MM.1S (cell line): Measurements from ENCODE around the gene ARID4A.

Experiments
- DNase-seq: peaks from one replicate; pipeline ENCODE4 v3.0.0-alpha.2; 2015
- H2AFZ ChIP-seq: fragments of 300-600 bp; sonication (generic); 2 replicates; pipeline ENCODE4 v1.6.0; 2016; ENCODE audit warnings: antibody characterized with exemption, low read length
- H3F3A ChIP-seq: fragments of 300-600 bp; sonication (generic); 2 replicates; pipeline ENCODE4 v1.6.1; 2016; ENCODE audit warnings: mild to moderate bottlenecking, antibody characterized with exemption, low read length, moderate library complexity, mixed read lengths; ENCODE audit not compliant: insufficient read depth
- H3K27ac ChIP-seq: fragments of 300-600 bp; sonication (generic); 2 replicates; pipeline ENCODE4 v1.5.1; 2016; ENCODE audit warnings: mild to moderate bottlenecking, low read length
- H3K27me3 ChIP-seq: fragments of 300-600 bp; sonication (generic); replicated peaks from 2 replicates; pipeline ENCODE4 v1.6.0; 2016; ENCODE audit warnings: low read length; ENCODE audit not compliant: insufficient read depth
- H3K36me3 ChIP-seq: fragments of 300-600 bp; sonication (generic); replicated peaks from 2 replicates; pipeline ENCODE4 v1.6.1; 2016; ENCODE audit warnings: mild to moderate bottlenecking, low read length, mixed read lengths; ENCODE audit not compliant: insufficient read depth
- H3K4me1 ChIP-seq: fragments of 300-600 bp; sonication (generic); 2 replicates; pipeline ENCODE4 v1.6.1; 2016; ENCODE audit warnings: low read length, mixed read lengths
- H3K4me2 ChIP-seq: fragments of 300-600 bp; sonication (generic); 2 replicates; pipeline ENCODE4 v1.6.0; 2016; ENCODE audit warnings: low read depth, low read length
- H3K4me3 ChIP-seq: fragments of 300-600 bp; sonication (generic); 2 replicates; pipeline ENCODE4 v1.5.1; 2016; ENCODE audit warnings: low read length, mixed read lengths
- H3K79me2 ChIP-seq: fragments of 300-600 bp; sonication (generic); 2 replicates; pipeline ENCODE4 v1.6.1; 2016; ENCODE audit warnings: mixed run types, low read length, mixed read lengths
- H3K9ac ChIP-seq: fragments of 300-600 bp; sonication (generic); 2 replicates; pipeline ENCODE4 v1.6.1; 2016; ENCODE audit warnings: low read length, mixed read lengths
- H3K9me2 ChIP-seq: fragments of 300-600 bp; sonication (generic); replicated peaks from 2 replicates; pipeline ENCODE4 v1.6.1; 2016; ENCODE audit warnings: mild to moderate bottlenecking, low read length, mixed read lengths; ENCODE audit not compliant: insufficient read depth
- H3K9me3 ChIP-seq: fragments of 300-600 bp; sonication (generic); replicated peaks from 2 replicates; pipeline ENCODE4 v1.6.1; 2016; ENCODE audit warnings: mild to moderate bottlenecking, low read length, mixed read lengths; ENCODE audit not compliant: insufficient read depth
- H4K20me1 ChIP-seq: fragments of 300-600 bp; sonication (generic); 2 replicates; pipeline ENCODE4 v1.6.1; 2016; ENCODE audit warnings: mild to moderate bottlenecking, low read length, moderate library complexity, mixed read lengths; ENCODE audit not compliant: insufficient read depth
- EZH2 ChIP-seq: fragments of 300-600 bp; sonication (generic); optimal IDR thresholded peaks from 2 replicates; pipeline ENCODE3; 2017; ENCODE audit warnings: low read depth, mild to moderate bottlenecking, antibody characterized with exemption, low read length, mixed read lengths
- EZH2phosphoT487 ChIP-seq: fragments of 300-600 bp; sonication (generic); IDR thresholded peaks from 2 replicates; pipeline ENCODE4 v1.6.1; 2018; ENCODE audit warnings: antibody characterized with exemption, low read length
- TF ChIP-seq, protein P1 (sequence below): fragments of 300-600 bp; sonication (generic); IDR thresholded peaks from 2 replicates; pipeline ENCODE4 v1.5.1; 2016; ENCODE audit warnings: antibody characterized with exemption, low read length, mixed read lengths

The ARID4A gene

DNA sequence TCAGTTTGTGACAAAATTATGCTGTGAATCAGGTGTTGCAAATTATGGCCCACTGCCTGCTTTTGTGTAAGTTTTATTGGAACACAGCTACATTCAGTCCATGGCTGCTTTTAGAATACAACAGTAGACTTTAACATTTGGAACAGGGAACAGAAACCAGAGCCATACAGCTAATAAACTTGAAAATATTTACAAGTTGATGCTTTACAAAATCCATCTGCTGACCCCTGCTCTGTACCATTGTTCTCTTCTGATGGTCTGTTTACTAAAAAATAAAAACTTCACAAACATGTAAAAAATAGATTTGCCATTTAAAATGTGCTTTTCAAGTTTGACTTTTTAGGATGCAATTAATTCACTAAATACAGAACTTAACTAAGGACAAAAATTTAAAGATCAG is 33.0 kb upstream of the ARID4A start:
- no peaks in the 10 kb centered on the region for H3K27me3 ChIP-seq
- H3F3A ChIP-seq = no peaks in the 10 kb centered on the region
- no peak overlapping the region for H2AFZ ChIP-seq
- no peak overlapping the region for H3K27ac ChIP-seq
- H3K79me2 ChIP-seq = peaks cover 22% of the 10 kb centered on the region
- H3K9me3 ChIP-seq = no peaks in the 10 kb centered on the region
- TF ChIP-seq, protein P1, sequence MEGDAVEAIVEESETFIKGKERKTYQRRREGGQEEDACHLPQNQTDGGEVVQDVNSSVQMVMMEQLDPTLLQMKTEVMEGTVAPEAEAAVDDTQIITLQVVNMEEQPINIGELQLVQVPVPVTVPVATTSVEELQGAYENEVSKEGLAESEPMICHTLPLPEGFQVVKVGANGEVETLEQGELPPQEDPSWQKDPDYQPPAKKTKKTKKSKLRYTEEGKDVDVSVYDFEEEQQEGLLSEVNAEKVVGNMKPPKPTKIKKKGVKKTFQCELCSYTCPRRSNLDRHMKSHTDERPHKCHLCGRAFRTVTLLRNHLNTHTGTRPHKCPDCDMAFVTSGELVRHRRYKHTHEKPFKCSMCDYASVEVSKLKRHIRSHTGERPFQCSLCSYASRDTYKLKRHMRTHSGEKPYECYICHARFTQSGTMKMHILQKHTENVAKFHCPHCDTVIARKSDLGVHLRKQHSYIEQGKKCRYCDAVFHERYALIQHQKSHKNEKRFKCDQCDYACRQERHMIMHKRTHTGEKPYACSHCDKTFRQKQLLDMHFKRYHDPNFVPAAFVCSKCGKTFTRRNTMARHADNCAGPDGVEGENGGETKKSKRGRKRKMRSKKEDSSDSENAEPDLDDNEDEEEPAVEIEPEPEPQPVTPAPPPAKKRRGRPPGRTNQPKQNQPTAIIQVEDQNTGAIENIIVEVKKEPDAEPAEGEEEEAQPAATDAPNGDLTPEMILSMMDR = no peak
- TF ChIP-seq EZH2phosphoT487 = no peak
- TF ChIP-seq EZH2 = no peak
- no peak overlapping the region for H3K9ac ChIP-seq
- no peak overlapping the region for H3K4me3 ChIP-seq
- H3K36me3 ChIP-seq = no peaks in the 10 kb centered on the region; the same call in 1 of the 2 replicates
- no peaks in the 10 kb centered on the region for H3K9me2 ChIP-seq
- H4K20me1 ChIP-seq = no peaks in the 10 kb centered on the region
- no peaks in the 10 kb centered on the region for H3K4me1 ChIP-seq
- H3K4me2 ChIP-seq = no peak overlapping the region
- no peak for DNase-seq

DNA sequence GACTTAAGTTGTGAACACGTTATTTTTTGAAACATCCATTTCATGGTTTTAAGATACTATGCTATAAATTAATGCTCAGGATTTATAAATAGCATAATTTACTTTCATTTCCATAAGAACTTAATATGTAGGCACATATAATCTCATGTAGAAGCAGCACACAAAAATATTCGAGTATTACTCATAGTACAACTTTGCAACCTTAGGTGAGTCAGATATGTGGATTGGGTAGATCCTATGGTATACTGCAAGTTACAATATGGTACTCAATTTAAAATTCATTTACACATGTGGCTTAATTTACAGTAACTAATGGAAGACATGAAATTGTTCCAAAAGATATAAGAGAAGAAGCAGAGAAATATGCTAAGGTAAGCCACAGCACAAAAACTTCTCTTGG is 27.7 kb upstream of the ARID4A start:
- H3K4me3 ChIP-seq = no peak overlapping the region
- no peak overlapping the region for H3K27ac ChIP-seq
- no peak overlapping the region for H2AFZ ChIP-seq
- no peaks in the 10 kb centered on the region for H4K20me1 ChIP-seq
- peaks cover 36% of the 10 kb centered on the region for H3K79me2 ChIP-seq
- no peaks in the 10 kb centered on the region for H3K4me1 ChIP-seq
- TF ChIP-seq EZH2 (no peak), EZH2phosphoT487 (no peak)
- TF ChIP-seq, protein P1 = no peak
- no peak overlapping the region for H3K9ac ChIP-seq
- no peak overlapping the region for H3K4me2 ChIP-seq
- no peaks in the 10 kb centered on the region; the same call in 1 of the 2 replicates for H3K36me3 ChIP-seq
- no peaks in the 10 kb centered on the region for H3K9me2 ChIP-seq
- H3F3A ChIP-seq = no peaks in the 10 kb centered on the region
- no peaks in the 10 kb centered on the region for H3K27me3 ChIP-seq
- no peak for DNase-seq
- no peaks in the 10 kb centered on the region for H3K9me3 ChIP-seq

DNA sequence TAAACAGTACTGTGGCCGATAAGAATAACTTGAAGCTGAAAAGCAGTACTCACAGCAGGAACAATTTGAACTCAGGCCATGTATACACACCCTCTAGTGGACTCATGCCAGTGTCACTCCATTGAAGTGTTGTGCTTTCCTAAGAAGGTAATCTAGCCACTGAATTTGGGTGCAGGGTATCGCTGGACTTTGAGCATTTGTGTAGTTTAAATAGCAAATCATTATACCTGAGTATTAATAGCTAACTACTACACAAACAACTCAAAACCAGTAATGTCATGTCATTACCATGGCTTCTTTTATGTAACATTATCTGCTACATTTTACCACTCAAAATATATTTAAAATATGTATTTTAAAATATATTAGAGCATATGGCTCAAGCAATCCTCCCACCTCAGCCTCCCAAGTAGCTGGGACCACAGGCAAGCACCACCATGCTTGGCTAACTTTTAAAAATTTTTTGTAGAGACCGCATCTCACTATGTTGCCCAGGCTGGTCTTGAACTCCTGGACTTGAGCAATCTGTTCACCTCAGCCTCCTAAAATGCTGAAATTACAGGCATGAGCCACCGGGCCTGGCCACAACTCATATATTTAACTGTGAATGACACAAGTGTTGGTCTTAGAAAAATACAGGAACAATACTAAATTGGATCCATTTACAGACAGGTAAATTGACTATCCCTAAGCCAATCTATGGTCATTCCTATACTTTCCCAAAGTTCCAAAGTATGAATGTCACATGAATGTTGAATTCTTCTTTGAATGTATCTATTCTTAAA is 25.6 kb upstream of the ARID4A start:
- H3K27ac ChIP-seq = no peak overlapping the region

More for the DNA sequence above, 25.6 kb upstream of the ARID4A start:
- H3K9me3 ChIP-seq = no peaks in the 10 kb centered on the region
- H4K20me1 ChIP-seq = no peaks in the 10 kb centered on the region
- no peaks in the 10 kb centered on the region for H3K9me2 ChIP-seq
- no peaks in the 10 kb centered on the region for H3K27me3 ChIP-seq
- DNase-seq = no peak
- peaks cover 28% of the 10 kb centered on the region for H3K79me2 ChIP-seq
- TF ChIP-seq EZH2 = no peak
- TF ChIP-seq, protein P1 = no peak
- TF ChIP-seq EZH2phosphoT487 = no peak
- H2AFZ ChIP-seq = no peak overlapping the region
- no peaks in the 10 kb centered on the region for H3K4me1 ChIP-seq
- no peaks in the 10 kb centered on the region for H3F3A ChIP-seq
- H3K9ac ChIP-seq = no peak overlapping the region
- H3K4me3 ChIP-seq = no peak overlapping the region
- no peak overlapping the region for H3K4me2 ChIP-seq
- no peaks in the 10 kb centered on the region; the same call in 1 of the 2 replicates for H3K36me3 ChIP-seq
